Activated CD4-positive, alpha-beta T cell treated with anti-CD3 and anti-CD28 coated beads for 36 hours (primary cell): ENCODE measurements around the gene LRTM1. TPM values are rescaled to one million over a fixed set of nuclear protein-coding genes. Genes with fewer than 3 reads are reported as not detected.

ENCODE experiments used
- ATAC-seq: fragments of 200-7000 bp; cut with Tn5 transposase; one replicate; pipeline ENCODE4 v1.10.0; 2021; ENCODE audit warnings: mild to moderate bottlenecking, moderate library complexity
- CTCF ChIA-PET: fragments of 350-600 bp; sonication (Branson Sonifier 250); formaldehyde crosslinking; loops from one replicate; lab custom pipeline; 2021; ENCODE audit warnings: antibody characterized with exemption; lab: Charles Lee
- POLR2A ChIA-PET: fragments of 350-600 bp; sonication (Branson Sonifier 250); formaldehyde crosslinking; loops from one replicate; lab custom pipeline; 2021; ENCODE audit warnings: antibody characterized with exemption, inconsistent platforms; lab: Charles Lee
- DNase-seq: peaks from one replicate; pipeline ENCODE4 v3.0.0-alpha.2; 2020
- H3K27ac Mint-ChIP-seq: one replicate; pipeline ENCODE4 v1.8.0; 2021; ENCODE audit warnings: mixed read lengths
- H3K27me3 Mint-ChIP-seq: one replicate; pipeline ENCODE4 v1.8.0; 2021; ENCODE audit warnings: mixed read lengths
- H3K36me3 Mint-ChIP-seq: one replicate; pipeline ENCODE4 v1.8.0; 2021; ENCODE audit warnings: low read depth, mixed read lengths
- H3K4me1 Mint-ChIP-seq: one replicate; pipeline ENCODE4 v1.8.0; 2021; ENCODE audit warnings: mixed read lengths
- H3K4me3 Mint-ChIP-seq: one replicate; pipeline ENCODE4 v1.8.0; 2021; ENCODE audit warnings: mild to moderate bottlenecking, moderate library complexity, mixed read lengths
- H3K9me3 Mint-ChIP-seq: one replicate; pipeline ENCODE4 v1.8.0; 2021; ENCODE audit warnings: low read depth, mixed read lengths
- intact Hi-C, 2 experiments: fragments of 100-400 bp; cut with DNase I in 1 of 2; cut with micrococcal nuclease in 1 of 2; formaldehyde crosslinking; loops; one replicate each; pipeline versions ENCODE4 v1.14.2 to v1.15.1; 2022 to 2024; cut with DNase I, micrococcal nuclease
- total RNA-seq, 2 experiments: library from RNA; stranded (reverse); gene quantifications; one replicate each; pipeline ENCODE4 v1.2.3, GENCODE V29; 2021

LRTM1 gene
- total RNA-seq, 2 experiments from 2014 or later: not detected

DNA sequence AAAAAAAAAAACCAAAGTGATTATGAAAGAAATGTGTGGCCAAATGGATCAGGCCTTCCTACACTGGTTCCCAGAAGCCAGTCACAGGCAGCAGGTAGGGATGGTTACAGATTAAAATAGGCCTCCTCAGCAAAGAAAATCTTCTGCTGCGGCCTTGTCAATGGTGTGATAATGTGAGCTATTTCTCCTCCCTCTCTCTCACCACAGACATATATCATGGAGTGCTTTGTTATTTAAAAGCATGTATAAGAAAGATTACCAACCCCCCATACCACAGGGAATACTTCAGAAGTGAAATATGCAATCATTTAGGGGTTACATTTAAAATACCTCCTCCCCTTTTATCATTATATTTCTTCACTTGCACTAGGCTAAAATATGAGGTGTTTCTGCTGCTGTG, 32.2 kb upstream of the LRTM1 start:
- ChIA-PET CTCF (interaction anchor here (0.7 kb wide), 1 partner anchor 15 kb away, joined by 3 read pairs; no protein-coding TSS in a partner anchor), POLR2A (no interaction called here)
- Mint-ChIP-seq H3K4me1 (no peaks in the 10 kb centered on the region), H3K27ac (no peak overlapping the region), H3K4me3 (no peak overlapping the region), H3K9me3 (no peaks in the 10 kb centered on the region), H3K27me3 (no peaks in the 10 kb centered on the region), H3K36me3 (no peaks in the 10 kb centered on the region)
- ATAC-seq (no peak), DNase-seq (no peak)
- intact Hi-C loops: no loop called here

DNA sequence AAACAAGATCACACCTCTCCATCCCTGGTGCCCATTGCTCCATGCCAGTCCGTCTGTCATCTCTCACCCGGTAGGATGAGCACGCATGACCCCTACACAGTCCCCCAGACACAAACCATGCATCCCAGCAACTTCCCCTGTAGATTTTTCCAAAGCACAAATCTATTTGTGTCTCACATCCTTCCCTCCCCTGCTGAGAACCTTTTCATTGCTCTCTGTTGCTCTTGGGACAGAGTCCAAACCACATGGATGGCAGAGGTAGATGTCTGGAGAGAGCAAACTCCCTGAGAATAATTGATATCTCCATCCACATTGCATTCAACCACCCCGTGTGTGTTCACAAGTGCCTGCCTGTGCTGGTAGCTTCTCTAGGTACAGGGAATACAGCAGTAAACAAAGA, 29.9 kb upstream of the LRTM1 start:
- Mint-ChIP-seq H3K36me3 (no peaks in the 10 kb centered on the region), H3K4me1 (no peaks in the 10 kb centered on the region), H3K27me3 (peaks cover 1% of the 10 kb centered on the region), H3K9me3 (no peaks in the 10 kb centered on the region), H3K4me3 (no peak overlapping the region), H3K27ac (no peak overlapping the region)
- ChIA-PET CTCF (no interaction called here), POLR2A (no interaction called here)
- intact Hi-C loops: no loop called here
- ATAC-seq (no peak), DNase-seq (no peak)

DNA sequence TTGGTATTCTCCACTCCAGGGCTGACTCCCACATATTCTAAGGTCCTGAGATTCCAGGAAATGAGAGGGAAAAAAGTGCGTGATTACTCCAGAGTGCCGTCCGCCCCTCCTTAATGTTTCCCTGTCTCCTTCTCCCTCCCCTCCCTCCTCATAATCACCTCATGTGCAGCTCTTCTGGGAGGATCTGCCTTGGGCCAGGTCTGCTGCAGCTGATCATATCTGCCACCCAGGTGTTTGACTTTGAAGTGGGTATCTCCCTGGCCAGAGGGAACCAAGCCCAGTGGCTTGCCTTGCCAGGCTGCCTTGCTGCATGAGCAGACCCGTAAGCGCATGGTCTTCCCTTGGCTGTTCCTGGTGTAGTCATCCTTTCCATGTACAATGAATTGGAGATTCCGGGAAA, 28.1 kb upstream of the LRTM1 start:
- no peaks in the 10 kb centered on the region for H3K36me3 Mint-ChIP-seq
- POLR2A ChIA-PET: no interaction called here

DNA sequence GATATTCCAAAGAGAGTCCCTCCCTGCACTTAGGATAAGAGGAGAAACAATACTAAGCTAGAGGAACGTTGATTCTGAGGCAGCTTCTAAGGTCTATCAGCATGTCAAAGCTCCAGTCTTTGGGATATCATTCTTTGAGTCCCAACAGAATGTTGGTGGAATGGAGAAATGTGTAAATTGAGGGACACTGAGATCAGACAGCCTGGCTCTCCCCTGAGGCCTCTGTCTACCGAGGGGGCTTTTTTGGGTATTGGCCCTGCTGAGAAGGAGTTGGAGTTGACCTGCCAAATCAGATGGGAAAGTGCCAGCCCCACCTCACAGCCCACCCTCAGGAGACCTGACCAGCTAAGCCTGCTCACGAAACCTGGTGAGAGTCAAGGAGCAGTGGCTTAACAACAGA, 27.6 kb upstream of the LRTM1 start:
- H3K4me1 Mint-ChIP-seq: no peaks in the 10 kb centered on the region
- DNase-seq (no peak), ATAC-seq (no peak)
- POLR2A ChIA-PET: no interaction called here
- H3K27ac Mint-ChIP-seq: no peak overlapping the region
- H3K4me3 Mint-ChIP-seq: no peak overlapping the region
- H3K27me3 Mint-ChIP-seq: peaks cover 1% of the 10 kb centered on the region
- intact Hi-C loops: no loop called here
- H3K9me3 Mint-ChIP-seq: no peaks in the 10 kb centered on the region
- H3K36me3 Mint-ChIP-seq: no peaks in the 10 kb centered on the region
- CTCF ChIA-PET: no interaction called here

More for the DNA sequence above, 28.1 kb upstream of the LRTM1 start:
- H3K9me3 Mint-ChIP-seq: no peaks in the 10 kb centered on the region
- no peak overlapping the region for H3K27ac Mint-ChIP-seq
- intact Hi-C loops: no loop called here
- ATAC-seq (no peak), DNase-seq (no peak)
- no peak overlapping the region for H3K4me3 Mint-ChIP-seq
- H3K4me1 Mint-ChIP-seq: no peaks in the 10 kb centered on the region
- CTCF ChIA-PET: no interaction called here
- peaks cover 1% of the 10 kb centered on the region for H3K27me3 Mint-ChIP-seq

DNA sequence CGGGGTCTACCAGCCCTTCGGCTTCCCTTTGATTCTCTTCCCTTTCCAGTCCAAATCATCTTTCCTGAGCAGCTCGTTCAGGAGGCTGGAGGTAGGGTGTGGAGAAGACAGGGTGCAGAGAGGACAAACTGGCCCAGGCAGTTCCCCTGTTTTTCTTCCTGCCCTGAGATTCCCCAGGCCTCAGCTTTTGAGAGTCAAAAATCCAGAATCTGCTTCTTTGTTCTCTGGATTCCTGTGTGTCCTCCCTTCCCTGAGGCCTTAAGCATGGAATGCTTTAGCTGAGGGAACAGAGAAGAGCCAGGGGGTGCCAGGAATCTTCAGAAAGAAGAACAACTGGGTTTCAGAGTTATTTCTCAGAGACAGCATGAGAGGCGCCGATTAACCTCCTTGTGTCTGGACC, 26.7 kb upstream of the LRTM1 start:
- no peaks in the 10 kb centered on the region for H3K36me3 Mint-ChIP-seq
- POLR2A ChIA-PET: no interaction called here
- H3K27ac Mint-ChIP-seq: no peak overlapping the region

DNA sequence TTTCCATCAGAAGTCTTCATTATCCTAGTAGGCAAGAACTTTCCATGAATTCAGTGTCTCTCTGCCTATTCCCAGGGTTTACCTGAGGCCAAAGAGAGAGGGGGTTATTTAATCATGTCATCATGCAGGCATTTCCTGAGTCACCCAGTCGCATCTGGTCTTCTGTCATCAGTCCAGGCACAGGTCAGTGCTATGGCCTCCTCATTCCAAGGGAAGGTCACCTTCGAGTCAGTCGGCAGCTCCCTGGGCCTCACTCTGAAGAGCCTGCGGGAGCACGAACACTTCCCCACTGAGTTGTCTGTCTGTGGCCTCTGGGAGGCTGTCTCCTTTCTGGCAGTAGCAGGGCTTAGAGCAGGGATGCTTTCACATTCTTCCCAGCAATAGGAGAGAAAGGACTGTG, 26.2 kb upstream of the LRTM1 start:
- ATAC-seq (no peak), DNase-seq (no peak)
- Mint-ChIP-seq H3K27me3 (peaks cover 1% of the 10 kb centered on the region), H3K27ac (no peak overlapping the region), H3K4me3 (no peak overlapping the region), H3K9me3 (no peaks in the 10 kb centered on the region), H3K36me3 (no peaks in the 10 kb centered on the region), H3K4me1 (no peaks in the 10 kb centered on the region)
- ChIA-PET POLR2A (no interaction called here), CTCF (no interaction called here)
- intact Hi-C loops: no loop called here

More for the DNA sequence above, 26.7 kb upstream of the LRTM1 start:
- ATAC-seq: no peak
- DNase-seq: no peak
- H3K9me3 Mint-ChIP-seq: no peaks in the 10 kb centered on the region
- no peaks in the 10 kb centered on the region for H3K4me1 Mint-ChIP-seq
- intact Hi-C loops: no loop called here
- CTCF ChIA-PET: no interaction called here
- no peak overlapping the region for H3K4me3 Mint-ChIP-seq
- H3K27me3 Mint-ChIP-seq: peaks cover 1% of the 10 kb centered on the region

DNA sequence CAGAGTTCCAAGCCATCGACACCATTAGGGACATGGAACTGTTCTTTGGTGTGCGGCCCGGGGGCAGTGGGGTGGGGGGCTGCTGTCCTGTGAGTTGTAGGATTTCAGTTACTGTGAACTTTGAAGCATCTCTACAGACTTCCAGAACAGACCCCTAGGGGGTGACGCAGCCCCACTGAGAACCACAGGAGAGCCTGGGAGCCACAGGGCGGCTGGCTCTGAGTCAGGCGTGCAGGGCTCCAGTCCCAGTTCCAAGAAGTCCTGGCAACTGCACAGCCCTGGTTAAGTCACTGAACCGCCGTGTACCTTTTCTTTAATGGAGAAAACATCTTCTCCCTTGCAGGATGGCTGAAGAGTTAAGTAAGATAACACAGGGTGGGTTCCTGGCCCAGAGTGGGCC, 23.5 kb upstream of the LRTM1 start:
- ATAC-seq (no peak), DNase-seq (peak; percentile 7)
- intact Hi-C loops: no loop called here
- peaks cover 3% of the 10 kb centered on the region for H3K27me3 Mint-ChIP-seq
- CTCF ChIA-PET: no interaction called here
- no peak overlapping the region for H3K4me3 Mint-ChIP-seq
- H3K27ac Mint-ChIP-seq: no peak overlapping the region
- POLR2A ChIA-PET: no interaction called here
- H3K4me1 Mint-ChIP-seq: no peaks in the 10 kb centered on the region
- H3K9me3 Mint-ChIP-seq: no peaks in the 10 kb centered on the region
- no peaks in the 10 kb centered on the region for H3K36me3 Mint-ChIP-seq

DNA sequence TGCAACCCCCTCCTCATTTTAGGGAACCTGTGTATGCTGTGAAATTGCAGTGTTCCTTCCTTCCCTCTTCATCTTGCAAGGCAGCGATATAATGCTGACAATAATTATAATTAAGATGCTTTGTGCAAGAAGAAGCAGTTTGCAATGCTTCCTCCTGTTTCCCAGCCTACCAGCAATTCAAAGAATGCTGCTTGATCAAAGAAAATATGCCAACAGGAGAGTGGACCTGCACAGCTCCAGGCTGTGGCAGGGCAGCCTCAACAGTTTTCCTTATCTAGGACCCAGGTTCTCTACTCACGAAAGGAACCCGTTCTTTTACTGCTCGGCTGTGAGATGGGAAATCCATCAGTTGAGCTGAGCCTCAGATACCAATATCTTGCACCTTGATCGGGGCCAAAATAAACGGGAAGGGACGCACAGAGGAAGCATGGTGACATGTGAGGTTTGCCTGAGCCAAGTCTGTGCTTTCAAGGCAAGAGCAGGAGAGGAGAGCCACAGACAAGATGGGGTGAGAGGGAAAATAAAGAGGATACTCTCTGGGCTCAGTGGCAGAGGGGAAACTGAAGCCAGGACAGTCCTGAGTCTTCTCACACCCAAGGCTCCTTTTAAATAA, 22.6 kb upstream of the LRTM1 start:
- DNase-seq (no peak), ATAC-seq (no peak)
- peaks cover 3% of the 10 kb centered on the region for H3K27me3 Mint-ChIP-seq
- intact Hi-C loops: no loop called here
- no peak overlapping the region for H3K27ac Mint-ChIP-seq
- H3K36me3 Mint-ChIP-seq: no peaks in the 10 kb centered on the region
- no peaks in the 10 kb centered on the region for H3K4me1 Mint-ChIP-seq
- H3K4me3 Mint-ChIP-seq: no peak overlapping the region
- POLR2A ChIA-PET: no interaction called here
- CTCF ChIA-PET: no interaction called here
- no peaks in the 10 kb centered on the region for H3K9me3 Mint-ChIP-seq

DNA sequence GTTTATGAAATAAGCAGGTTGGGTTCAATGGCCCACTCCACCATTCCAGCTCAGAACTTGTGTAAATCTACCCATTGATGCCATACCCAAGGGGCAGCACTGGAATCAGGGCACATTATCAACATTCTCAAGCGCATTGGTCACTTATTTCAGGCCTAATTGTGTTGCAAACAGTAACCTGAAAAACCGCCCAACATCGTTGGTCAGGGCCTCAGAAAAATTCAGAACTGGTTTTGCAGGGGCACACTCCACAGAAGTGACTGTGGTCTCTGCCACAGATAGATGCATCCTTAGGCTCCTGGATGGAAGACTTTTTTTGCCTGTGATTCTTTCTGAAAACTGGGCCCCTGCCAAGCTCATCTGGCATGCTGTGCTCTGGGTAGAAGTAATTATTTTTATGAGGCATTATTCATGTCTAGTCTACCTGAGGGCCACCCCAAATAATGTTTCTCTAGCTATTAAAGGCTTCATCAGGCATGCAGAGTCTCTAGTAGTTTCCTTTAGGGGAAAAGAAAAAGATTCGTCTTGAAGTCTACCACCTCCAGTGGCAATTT, 21.7 kb upstream of the LRTM1 start:
- H3K27ac Mint-ChIP-seq: no peak overlapping the region
- ATAC-seq (no peak), DNase-seq (no peak)
- peaks cover 2% of the 10 kb centered on the region for H3K27me3 Mint-ChIP-seq
- no peak overlapping the region for H3K4me3 Mint-ChIP-seq
- no peaks in the 10 kb centered on the region for H3K4me1 Mint-ChIP-seq
- ChIA-PET POLR2A (no interaction called here), CTCF (no interaction called here)
- intact Hi-C loops: no loop called here
- H3K9me3 Mint-ChIP-seq: no peaks in the 10 kb centered on the region
- H3K36me3 Mint-ChIP-seq: no peaks in the 10 kb centered on the region

DNA sequence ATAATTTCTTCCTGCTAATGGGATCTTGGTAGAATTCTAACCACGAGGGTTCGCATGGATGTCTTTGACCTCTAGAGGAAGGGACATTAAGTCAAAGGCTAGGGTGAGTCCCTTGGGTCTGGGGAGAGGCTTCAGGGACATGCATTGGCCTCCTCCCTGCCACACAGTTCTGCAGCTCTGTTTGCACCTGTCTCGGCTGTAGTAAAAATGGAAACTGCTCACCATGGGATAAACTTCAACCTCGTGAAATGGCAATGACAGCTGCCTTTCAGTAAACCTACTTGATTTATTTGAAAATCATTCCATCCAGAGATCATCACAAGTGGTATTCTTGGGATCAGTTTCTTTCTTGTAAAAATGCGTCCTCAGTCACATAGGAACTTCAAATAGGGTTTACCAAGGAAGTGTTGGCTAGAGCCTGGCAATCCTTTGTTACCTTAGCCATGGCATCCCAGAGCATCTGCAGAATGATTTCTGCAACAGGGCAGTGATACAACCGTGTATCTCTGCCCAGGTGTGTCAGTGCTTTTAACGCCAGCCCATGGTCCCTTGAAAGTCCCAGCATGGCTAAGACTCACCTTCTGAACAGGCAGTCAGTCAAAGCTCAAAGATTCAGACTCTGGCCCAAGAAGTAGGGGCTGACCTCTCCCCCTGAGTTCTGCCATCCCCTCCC, 14.0 kb upstream of the LRTM1 start:
- intact Hi-C loops: loop anchor here in 1 of 2 experiments (5.0 kb wide), 1 partner anchor 450 kb away; no protein-coding TSS in a partner anchor
- Mint-ChIP-seq H3K4me3 (no peak overlapping the region), H3K36me3 (no peaks in the 10 kb centered on the region), H3K9me3 (no peaks in the 10 kb centered on the region), H3K27me3 (no peaks in the 10 kb centered on the region), H3K27ac (no peak overlapping the region), H3K4me1 (no peaks in the 10 kb centered on the region)
- ChIA-PET CTCF (no interaction called here), POLR2A (no interaction called here)
- DNase-seq: no peak
- no peak for ATAC-seq

DNA sequence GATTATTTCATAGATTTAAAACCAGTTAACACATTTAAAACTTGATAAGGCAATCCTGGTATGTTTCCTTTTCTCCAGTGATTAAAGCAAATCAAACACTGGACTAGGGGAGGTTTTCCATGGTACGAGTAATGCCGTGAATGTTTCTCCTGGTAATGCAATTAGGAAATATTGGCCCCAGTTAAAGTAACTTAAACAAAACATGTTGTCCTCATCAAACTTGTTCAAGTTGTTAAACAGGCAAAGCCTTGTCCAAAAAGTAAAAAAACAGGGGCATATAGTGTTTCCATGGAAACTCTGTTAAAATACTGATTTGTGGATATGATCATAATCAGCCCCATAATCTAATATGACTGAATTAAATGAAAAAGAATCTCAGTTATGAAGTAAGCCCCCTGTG, 13.1 kb upstream of the LRTM1 start:
- H3K27me3 Mint-ChIP-seq: no peaks in the 10 kb centered on the region
- ChIA-PET CTCF (no interaction called here), POLR2A (no interaction called here)
- H3K4me1 Mint-ChIP-seq: no peaks in the 10 kb centered on the region
- H3K4me3 Mint-ChIP-seq: no peak overlapping the region
- H3K36me3 Mint-ChIP-seq: no peaks in the 10 kb centered on the region
- H3K9me3 Mint-ChIP-seq: no peaks in the 10 kb centered on the region
- intact Hi-C loops: loop anchor here in 1 of 2 experiments (5.0 kb wide), 1 partner anchor 451 kb away; no protein-coding TSS in a partner anchor
- DNase-seq: no peak
- H3K27ac Mint-ChIP-seq: no peak overlapping the region
- no peak for ATAC-seq
